ENCODE results near the gene PCDHGA6.
"Not testable (repeated sequence)": the region's sequence is repeated elsewhere in the genome, so short reads cannot be mapped to it uniquely, and the experiment has no call there.

PCDHGA6 gene

GRCh38 chr5:141394401-141395187 lies 20.9 kb downstream of the PCDHGA6 start:
- DNase-seq, result not testable (repeated sequence)

GRCh38 chr5:141397756-141398551 lies 24.3 kb downstream of the PCDHGA6 start, which contains the start of gene PCDHGB5:
TSS of gene PCDHGB5 (plus strand) at chr5:141397947. CDS start at chr5:141398128, 181 bp downstream.
- DNase-seq, result not testable (repeated sequence)

GRCh38 chr5:141398608-141399007 lies 24.9 kb downstream of the PCDHGA6 start:
- DNase-seq, result no peak

GRCh38 chr5:141399555-141400258 lies 26.0 kb downstream of the PCDHGA6 start:
- DNase-seq, result no peak

- DNase-seq, result no peak
Observed at GRCh38 chr5:141402553-141403243, 29.0 kb downstream of the PCDHGA6 start, which contains the start of gene PCDHGA9. TSS of gene PCDHGA9 (plus strand) at chr5:141402778. CDS start at chr5:141402953, 175 bp downstream.

GRCh38 chr5:141403387-141403786 lies 29.7 kb downstream of the PCDHGA6 start:
- no peak for DNase-seq

GRCh38 chr5:141407790-141408505 lies 34.3 kb downstream of the PCDHGA6 start, which contains the start of gene PCDHGB6:
TSS of gene PCDHGB6 (plus strand) at chr5:141408021. CDS start at chr5:141408203, 182 bp downstream.
- DNase-seq, result not testable (repeated sequence)

GRCh38 chr5:141409598-141410306 lies 36.1 kb downstream of the PCDHGA6 start:
- no peak for DNase-seq

GRCh38 chr5:141411575-141411974 lies 37.9 kb downstream of the PCDHGA6 start:
- DNase-seq, result no peak

GRCh38 chr5:141412854-141413539 lies 39.3 kb downstream of the PCDHGA6 start, which contains the start of gene PCDHGA10:
TSS of gene PCDHGA10 (plus strand) at chr5:141412987. CDS start at chr5:141413176, 189 bp downstream.
- DNase-seq, result no peak

- DNase-seq, result no peak
Observed at GRCh38 chr5:141413540-141414069, 39.9 kb downstream of the PCDHGA6 start.

GRCh38 chr5:141414548-141415274 lies 41.0 kb downstream of the PCDHGA6 start:
- not testable (repeated sequence) for DNase-seq

GRCh38 chr5:141415275-141415618 lies 41.6 kb downstream of the PCDHGA6 start:
- not testable (repeated sequence) for DNase-seq

GRCh38 chr5:141417494-141418172 lies 43.9 kb downstream of the PCDHGA6 start, which contains the start of gene PCDHGB7:
TSS of gene PCDHGB7 (plus strand) at chr5:141417677. CDS start at chr5:141417860, 183 bp downstream.
- peak; percentile 1 for DNase-seq

GRCh38 chr5:141419074-141419880 lies 45.6 kb downstream of the PCDHGA6 start:
- DNase-seq, result no peak

GRCh38 chr5:141420855-141421488 lies 47.3 kb downstream of the PCDHGA6 start, which contains the start of gene PCDHGA11:
TSS of gene PCDHGA11 (plus strand) at chr5:141421051. CDS start at chr5:141421228, 177 bp downstream.
- DNase-seq, result no peak

- no peak for DNase-seq
Observed at GRCh38 chr5:141421489-141421855, 47.8 kb downstream of the PCDHGA6 start.

All from NCI-H146 (cell line).